ENCODE results near the gene CPSF4L. TPM values are rescaled to one million over a fixed set of nuclear protein-coding genes. Genes with fewer than 3 reads are reported as not detected.

CPSF4L gene
- total RNA-seq, 1 experiment from 2014 or later, result not detected

DNA sequence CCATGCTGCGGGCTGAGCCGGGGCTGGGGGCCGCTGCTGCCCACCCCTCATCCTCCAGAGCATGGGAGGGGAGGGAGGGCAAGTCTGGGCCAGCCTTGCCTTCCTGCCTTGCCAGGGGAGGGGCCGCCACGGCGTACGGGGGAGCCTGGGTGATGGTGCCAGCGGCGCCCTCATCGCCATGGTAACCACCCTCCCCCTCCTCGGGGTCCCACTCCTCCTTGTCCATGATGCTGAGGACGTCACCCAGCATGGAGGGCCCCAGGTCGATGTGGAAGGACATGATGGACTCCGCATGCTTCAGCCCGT, 23.9 kb upstream of the CPSF4L start (continued):
- TF ChIP-seq, protein P1, sequence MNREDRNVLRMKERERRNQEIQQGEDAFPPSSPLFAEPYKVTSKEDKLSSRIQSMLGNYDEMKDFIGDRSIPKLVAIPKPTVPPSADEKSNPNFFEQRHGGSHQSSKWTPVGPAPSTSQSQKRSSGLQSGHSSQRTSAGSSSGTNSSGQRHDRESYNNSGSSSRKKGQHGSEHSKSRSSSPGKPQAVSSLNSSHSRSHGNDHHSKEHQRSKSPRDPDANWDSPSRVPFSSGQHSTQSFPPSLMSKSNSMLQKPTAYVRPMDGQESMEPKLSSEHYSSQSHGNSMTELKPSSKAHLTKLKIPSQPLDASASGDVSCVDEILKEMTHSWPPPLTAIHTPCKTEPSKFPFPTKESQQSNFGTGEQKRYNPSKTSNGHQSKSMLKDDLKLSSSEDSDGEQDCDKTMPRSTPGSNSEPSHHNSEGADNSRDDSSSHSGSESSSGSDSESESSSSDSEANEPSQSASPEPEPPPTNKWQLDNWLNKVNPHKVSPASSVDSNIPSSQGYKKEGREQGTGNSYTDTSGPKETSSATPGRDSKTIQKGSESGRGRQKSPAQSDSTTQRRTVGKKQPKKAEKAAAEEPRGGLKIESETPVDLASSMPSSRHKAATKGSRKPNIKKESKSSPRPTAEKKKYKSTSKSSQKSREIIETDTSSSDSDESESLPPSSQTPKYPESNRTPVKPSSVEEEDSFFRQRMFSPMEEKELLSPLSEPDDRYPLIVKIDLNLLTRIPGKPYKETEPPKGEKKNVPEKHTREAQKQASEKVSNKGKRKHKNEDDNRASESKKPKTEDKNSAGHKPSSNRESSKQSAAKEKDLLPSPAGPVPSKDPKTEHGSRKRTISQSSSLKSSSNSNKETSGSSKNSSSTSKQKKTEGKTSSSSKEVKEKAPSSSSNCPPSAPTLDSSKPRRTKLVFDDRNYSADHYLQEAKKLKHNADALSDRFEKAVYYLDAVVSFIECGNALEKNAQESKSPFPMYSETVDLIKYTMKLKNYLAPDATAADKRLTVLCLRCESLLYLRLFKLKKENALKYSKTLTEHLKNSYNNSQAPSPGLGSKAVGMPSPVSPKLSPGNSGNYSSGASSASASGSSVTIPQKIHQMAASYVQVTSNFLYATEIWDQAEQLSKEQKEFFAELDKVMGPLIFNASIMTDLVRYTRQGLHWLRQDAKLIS (CRISPR knock-in tag; IDR thresholded peaks at IDR 0.05; ENCODE audit: borderline replicate concordance), result no peak
- TF ChIP-seq, protein P2, sequence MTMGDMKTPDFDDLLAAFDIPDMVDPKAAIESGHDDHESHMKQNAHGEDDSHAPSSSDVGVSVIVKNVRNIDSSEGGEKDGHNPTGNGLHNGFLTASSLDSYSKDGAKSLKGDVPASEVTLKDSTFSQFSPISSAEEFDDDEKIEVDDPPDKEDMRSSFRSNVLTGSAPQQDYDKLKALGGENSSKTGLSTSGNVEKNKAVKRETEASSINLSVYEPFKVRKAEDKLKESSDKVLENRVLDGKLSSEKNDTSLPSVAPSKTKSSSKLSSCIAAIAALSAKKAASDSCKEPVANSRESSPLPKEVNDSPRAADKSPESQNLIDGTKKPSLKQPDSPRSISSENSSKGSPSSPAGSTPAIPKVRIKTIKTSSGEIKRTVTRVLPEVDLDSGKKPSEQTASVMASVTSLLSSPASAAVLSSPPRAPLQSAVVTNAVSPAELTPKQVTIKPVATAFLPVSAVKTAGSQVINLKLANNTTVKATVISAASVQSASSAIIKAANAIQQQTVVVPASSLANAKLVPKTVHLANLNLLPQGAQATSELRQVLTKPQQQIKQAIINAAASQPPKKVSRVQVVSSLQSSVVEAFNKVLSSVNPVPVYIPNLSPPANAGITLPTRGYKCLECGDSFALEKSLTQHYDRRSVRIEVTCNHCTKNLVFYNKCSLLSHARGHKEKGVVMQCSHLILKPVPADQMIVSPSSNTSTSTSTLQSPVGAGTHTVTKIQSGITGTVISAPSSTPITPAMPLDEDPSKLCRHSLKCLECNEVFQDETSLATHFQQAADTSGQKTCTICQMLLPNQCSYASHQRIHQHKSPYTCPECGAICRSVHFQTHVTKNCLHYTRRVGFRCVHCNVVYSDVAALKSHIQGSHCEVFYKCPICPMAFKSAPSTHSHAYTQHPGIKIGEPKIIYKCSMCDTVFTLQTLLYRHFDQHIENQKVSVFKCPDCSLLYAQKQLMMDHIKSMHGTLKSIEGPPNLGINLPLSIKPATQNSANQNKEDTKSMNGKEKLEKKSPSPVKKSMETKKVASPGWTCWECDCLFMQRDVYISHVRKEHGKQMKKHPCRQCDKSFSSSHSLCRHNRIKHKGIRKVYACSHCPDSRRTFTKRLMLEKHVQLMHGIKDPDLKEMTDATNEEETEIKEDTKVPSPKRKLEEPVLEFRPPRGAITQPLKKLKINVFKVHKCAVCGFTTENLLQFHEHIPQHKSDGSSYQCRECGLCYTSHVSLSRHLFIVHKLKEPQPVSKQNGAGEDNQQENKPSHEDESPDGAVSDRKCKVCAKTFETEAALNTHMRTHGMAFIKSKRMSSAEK (CRISPR knock-in tag; IDR thresholded peaks at IDR 0.05; ENCODE audit: borderline replicate concordance), result no peak
- TF ChIP-seq, protein P3, sequence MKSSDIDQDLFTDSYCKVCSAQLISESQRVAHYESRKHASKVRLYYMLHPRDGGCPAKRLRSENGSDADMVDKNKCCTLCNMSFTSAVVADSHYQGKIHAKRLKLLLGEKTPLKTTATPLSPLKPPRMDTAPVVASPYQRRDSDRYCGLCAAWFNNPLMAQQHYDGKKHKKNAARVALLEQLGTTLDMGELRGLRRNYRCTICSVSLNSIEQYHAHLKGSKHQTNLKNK (CRISPR knock-in tag; IDR thresholded peaks at IDR 0.05), result no peak
- TF ChIP-seq, protein P4, sequence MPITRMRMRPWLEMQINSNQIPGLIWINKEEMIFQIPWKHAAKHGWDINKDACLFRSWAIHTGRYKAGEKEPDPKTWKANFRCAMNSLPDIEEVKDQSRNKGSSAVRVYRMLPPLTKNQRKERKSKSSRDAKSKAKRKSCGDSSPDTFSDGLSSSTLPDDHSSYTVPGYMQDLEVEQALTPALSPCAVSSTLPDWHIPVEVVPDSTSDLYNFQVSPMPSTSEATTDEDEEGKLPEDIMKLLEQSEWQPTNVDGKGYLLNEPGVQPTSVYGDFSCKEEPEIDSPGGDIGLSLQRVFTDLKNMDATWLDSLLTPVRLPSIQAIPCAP (CRISPR knock-in tag; IDR thresholded peaks at IDR 0.05), result no peak
- TF ChIP-seq, protein P5, sequence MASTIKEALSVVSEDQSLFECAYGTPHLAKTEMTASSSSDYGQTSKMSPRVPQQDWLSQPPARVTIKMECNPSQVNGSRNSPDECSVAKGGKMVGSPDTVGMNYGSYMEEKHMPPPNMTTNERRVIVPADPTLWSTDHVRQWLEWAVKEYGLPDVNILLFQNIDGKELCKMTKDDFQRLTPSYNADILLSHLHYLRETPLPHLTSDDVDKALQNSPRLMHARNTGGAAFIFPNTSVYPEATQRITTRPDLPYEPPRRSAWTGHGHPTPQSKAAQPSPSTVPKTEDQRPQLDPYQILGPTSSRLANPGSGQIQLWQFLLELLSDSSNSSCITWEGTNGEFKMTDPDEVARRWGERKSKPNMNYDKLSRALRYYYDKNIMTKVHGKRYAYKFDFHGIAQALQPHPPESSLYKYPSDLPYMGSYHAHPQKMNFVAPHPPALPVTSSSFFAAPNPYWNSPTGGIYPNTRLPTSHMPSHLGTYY (CRISPR knock-in tag; IDR thresholded peaks at IDR 0.05), result no peak
- no peak for TF ChIP-seq OVOL2 (CRISPR knock-in tag; IDR thresholded peaks at IDR 0.05; ENCODE audit: borderline replicate concordance)
- no peak for TF ChIP-seq CREM (CRISPR knock-in tag; IDR thresholded peaks at IDR 0.05)
- TF ChIP-seq ZNF263 (CRISPR knock-in tag; IDR thresholded peaks at IDR 0.05; ENCODE audit: low read depth), result no peak

DNA sequence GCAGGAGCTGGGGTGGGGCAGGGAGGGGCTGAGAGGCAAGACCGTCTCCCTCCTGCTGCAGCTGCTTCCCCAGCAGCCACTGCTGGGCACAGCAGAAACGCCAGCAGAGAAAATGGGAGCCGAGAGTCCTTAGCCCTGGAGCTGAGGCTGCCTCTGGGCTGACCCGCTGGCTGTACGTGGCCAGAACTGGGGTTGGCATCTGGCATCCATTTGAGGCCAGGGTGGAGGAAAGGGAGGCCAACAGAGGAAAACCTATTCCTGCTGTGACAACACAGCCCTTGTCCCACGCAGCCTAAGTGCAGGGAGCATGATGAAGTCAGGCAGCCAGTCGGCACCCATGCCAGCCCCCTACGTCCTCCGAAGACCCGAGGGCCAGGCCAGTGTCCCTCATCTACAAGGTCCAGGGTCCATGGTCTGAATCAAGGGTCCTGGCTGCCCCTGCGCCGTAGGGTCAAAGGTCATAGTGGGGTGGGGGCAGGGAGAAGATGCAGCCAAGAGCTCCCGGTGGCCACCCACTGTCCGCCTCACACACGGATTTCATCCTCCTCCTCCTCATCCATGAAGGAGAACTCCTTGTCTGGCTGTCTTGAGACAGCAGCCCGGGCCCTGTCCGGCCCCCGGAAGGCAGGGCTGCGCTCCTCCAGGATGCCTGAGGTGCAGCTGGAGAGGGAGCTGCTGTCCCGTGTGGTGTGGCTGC, 23.4 kb upstream of the CPSF4L start:
- no peak for DNase-seq (ENCODE audit: low spot score)
- no peaks in the 10 kb centered on the region for H3K27me3 Mint-ChIP-seq (ENCODE audit: low read depth)
- H3K4me3 Mint-ChIP-seq, result no peak overlapping the region
- TF ChIP-seq, protein P6, sequence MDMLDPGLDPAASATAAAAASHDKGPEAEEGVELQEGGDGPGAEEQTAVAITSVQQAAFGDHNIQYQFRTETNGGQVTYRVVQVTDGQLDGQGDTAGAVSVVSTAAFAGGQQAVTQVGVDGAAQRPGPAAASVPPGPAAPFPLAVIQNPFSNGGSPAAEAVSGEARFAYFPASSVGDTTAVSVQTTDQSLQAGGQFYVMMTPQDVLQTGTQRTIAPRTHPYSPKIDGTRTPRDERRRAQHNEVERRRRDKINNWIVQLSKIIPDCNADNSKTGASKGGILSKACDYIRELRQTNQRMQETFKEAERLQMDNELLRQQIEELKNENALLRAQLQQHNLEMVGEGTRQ (CRISPR knock-in tag; IDR thresholded peaks at IDR 0.05), result no peak
- TF ChIP-seq CREM (CRISPR knock-in tag; IDR thresholded peaks at IDR 0.05), result no peak
- TF ChIP-seq, protein P7, sequence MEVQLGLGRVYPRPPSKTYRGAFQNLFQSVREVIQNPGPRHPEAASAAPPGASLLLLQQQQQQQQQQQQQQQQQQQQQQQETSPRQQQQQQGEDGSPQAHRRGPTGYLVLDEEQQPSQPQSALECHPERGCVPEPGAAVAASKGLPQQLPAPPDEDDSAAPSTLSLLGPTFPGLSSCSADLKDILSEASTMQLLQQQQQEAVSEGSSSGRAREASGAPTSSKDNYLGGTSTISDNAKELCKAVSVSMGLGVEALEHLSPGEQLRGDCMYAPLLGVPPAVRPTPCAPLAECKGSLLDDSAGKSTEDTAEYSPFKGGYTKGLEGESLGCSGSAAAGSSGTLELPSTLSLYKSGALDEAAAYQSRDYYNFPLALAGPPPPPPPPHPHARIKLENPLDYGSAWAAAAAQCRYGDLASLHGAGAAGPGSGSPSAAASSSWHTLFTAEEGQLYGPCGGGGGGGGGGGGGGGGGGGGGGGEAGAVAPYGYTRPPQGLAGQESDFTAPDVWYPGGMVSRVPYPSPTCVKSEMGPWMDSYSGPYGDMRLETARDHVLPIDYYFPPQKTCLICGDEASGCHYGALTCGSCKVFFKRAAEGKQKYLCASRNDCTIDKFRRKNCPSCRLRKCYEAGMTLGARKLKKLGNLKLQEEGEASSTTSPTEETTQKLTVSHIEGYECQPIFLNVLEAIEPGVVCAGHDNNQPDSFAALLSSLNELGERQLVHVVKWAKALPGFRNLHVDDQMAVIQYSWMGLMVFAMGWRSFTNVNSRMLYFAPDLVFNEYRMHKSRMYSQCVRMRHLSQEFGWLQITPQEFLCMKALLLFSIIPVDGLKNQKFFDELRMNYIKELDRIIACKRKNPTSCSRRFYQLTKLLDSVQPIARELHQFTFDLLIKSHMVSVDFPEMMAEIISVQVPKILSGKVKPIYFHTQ (CRISPR knock-in tag; IDR thresholded peaks at IDR 0.05), result no peak
- TF ChIP-seq ZNF317 (CRISPR knock-in tag; IDR thresholded peaks at IDR 0.05; ENCODE audit: borderline replicate concordance, low read depth), result no peak
- TF ChIP-seq, protein P8, sequence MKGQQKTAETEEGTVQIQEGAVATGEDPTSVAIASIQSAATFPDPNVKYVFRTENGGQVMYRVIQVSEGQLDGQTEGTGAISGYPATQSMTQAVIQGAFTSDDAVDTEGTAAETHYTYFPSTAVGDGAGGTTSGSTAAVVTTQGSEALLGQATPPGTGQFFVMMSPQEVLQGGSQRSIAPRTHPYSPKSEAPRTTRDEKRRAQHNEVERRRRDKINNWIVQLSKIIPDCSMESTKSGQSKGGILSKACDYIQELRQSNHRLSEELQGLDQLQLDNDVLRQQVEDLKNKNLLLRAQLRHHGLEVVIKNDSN (CRISPR knock-in tag; IDR thresholded peaks at IDR 0.05), result no peak
- TF ChIP-seq, protein P9, sequence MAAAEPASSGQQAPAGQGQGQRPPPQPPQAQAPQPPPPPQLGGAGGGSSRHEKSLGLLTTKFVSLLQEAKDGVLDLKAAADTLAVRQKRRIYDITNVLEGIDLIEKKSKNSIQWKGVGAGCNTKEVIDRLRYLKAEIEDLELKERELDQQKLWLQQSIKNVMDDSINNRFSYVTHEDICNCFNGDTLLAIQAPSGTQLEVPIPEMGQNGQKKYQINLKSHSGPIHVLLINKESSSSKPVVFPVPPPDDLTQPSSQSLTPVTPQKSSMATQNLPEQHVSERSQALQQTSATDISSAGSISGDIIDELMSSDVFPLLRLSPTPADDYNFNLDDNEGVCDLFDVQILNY (CRISPR knock-in tag; IDR thresholded peaks at IDR 0.05), result no peak
- no peak for TF ChIP-seq NR1H2 (CRISPR knock-in tag; IDR thresholded peaks at IDR 0.05)
- no peak for ATAC-seq
- H3K4me1 Mint-ChIP-seq, result peaks cover 28% of the 10 kb centered on the region
- ChIA-PET POLR2A (interaction anchor here (1.8 kb wide), 1 partner anchor 26 kb away, joined by 9 read pairs; no protein-coding TSS in a partner anchor), CTCF (interaction anchor here (2.4 kb wide), 1 partner anchor 85 kb away, joined by 8 read pairs; no protein-coding TSS in a partner anchor)
- H3K27ac Mint-ChIP-seq, result no peak overlapping the region
- no peaks in the 10 kb centered on the region for H3K9me3 Mint-ChIP-seq
- peaks cover 2% of the 10 kb centered on the region; the same call in 1 of the 2 replicates for H3K36me3 Mint-ChIP-seq

All from WTC11 (cell line).